ENCODE results near the gene KL.

KL gene

DNA sequence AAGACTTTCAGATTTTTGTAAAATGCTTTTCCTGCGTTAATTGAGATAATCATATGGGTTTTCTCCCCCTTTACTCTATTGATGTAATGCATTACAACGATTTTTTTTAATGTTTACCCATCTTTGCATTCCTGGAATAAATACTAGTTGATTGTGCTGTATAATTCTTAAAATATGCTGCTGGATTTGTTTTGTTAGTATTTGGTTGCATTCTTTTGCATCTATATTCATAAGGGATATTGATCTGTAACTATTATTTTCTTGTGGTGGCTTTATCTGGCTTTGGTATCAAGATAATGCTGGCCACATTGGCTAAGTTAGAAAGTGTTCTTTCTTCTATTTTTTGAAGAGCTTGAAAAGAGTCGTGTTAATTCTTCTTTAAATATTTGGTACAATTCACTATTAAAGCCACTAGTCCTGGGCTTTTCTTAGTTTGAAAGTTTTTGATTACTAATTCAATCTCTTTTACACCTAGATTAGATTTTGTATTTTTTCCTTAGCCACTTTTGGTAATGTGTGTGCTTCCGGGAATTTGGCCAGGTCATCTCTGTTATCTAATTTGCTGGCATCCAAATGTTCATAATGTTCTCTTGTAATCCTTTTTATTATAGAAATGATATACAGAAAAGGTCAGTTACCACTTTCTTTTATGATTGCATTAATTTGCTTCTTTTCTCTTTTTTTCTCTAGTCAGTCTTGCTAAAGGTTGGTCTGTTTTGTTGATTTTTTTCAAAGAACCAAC lies 29.8 kb downstream of the KL start:
- DNase-seq, result no peak

DNA sequence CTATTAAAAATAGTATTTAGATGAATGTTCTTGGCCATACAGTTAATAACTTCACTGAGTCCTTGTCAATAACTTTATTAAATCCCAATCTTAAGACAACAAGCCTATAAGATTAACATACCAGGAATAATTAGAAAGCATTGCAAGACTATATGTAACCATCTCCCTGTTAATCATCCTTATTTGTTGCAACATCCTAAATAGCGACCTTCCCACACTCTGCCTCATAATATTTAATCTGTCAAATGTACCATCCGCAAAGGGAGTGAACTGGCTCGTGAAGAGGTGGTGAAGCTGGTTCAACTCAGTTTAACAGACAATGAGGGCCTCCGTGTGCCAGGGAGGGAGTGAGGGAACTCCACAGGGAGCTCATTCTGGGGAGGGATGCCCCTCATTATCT lies 33.9 kb downstream of the KL start:
- no peak for DNase-seq

DNA sequence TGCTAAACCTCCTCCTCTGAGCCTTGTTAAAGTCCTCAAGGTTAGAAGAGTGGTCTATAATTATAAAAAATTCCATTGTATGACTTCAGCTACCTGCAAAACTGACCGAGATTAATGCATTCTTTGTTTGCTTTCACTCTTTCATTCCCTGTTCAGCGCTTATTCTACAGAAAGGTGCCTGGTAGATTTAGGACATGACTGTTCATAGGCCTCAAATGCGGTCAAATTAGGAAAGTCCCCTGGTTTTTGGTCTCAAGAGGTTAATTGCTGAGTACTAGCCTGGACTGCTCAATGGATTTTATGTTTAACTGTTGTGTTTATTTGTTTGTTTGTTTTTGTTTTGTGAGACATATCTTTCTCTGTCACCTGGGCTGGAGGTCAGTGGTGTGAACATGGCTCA lies 35.4 kb downstream of the KL start:
- DNase-seq, result no peak

DNA sequence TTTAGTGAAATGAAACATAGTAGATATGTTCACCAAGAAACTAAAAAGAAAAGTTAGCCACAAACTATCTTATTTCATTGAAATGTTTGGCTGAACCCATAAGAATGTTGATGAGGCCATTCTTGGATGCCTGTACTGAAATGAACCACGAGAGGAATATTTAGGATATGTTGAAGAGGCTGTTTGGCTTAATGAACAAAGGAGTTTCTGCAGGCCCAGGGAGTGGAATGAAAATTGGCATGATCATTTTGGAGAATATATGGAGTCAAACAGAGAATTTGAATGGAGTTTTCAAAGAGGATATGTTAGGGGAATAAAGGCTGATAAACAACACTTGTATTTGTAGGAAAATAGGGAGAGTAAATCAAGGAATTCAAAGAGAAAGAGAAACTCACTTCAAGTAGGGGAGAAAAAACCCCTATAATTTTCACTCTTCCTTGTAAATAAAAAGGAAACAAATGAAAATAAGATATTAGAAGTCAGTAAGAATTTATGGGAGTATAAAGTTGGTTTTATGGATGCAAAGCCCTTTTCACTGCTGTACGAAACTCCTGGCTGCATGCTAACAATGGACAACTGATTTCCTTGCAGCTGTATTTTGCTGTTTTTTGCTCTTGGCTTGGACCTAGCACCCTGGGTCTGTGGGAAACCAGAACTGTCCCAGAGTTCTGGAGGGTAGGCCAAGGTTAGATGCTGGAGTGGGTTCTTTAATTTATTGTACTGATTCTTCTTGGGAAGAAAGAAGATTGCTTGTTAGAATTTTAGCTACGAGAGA lies 36.5 kb downstream of the KL start:
- no peak for DNase-seq

DNA sequence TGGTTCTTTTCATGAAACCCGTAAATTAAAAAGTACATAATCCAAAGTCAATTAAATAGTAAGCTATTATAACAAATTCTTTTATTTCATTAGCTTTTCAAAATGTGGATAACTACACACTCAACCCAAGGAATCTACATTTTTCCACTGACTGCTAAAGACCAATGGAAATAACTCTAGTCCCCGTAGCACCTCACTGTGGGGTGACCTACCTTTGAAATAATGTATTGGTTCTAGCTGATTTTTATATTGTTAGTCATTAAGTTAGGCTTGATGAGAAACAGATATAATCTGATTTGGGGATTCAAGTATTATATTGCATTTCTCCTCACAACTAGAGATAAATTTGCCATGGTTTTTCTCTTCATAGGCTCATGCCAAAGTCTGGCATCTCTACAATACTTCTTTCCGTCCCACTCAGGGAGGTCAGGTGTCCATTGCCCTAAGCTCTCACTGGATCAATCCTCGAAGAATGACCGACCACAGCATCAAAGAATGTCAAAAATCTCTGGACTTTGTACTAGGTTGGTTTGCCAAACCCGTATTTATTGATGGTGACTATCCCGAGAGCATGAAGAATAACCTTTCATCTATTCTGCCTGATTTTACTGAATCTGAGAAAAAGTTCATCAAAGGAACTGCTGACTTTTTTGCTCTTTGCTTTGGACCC lies 37.3 kb downstream of the KL start:
- no peak for DNase-seq

DNA sequence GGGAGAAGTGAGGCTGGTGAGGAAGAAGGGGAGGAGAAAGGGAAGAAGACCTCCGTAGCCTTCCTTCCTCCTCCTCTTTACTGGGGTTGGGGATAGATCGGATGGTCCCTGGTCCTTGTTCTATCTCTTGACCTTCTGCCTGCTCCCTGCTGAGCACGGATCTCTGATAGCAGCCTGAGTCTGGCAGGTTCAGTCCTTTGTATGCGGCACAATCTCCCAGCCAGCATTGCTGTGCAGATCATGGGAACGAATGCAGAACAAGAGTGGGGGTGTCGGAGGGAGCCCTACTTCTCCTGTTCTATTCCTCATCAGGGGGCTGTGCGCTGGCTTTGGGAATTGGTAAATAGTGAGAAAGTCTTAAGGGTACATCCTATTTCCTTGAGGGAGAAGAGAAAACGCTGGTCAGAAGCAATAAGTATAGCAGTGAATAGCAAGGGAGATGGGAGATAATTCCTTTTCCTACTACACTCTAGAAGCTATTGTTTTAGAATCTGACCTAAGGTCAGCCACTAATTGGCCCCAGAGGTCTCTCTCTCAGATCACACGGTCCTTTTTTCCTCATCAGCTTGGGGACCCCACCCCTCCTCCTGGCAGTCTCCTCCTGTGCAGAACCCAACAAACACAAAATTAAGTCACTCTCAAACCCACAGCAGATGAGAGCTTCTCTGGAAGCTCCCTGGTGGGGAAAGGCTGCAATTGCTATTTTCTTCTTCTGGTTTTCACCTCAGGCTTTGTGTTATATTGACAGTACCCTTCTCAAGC lies 41.0 kb downstream of the KL start:
- DNase-seq, result no peak

DNA sequence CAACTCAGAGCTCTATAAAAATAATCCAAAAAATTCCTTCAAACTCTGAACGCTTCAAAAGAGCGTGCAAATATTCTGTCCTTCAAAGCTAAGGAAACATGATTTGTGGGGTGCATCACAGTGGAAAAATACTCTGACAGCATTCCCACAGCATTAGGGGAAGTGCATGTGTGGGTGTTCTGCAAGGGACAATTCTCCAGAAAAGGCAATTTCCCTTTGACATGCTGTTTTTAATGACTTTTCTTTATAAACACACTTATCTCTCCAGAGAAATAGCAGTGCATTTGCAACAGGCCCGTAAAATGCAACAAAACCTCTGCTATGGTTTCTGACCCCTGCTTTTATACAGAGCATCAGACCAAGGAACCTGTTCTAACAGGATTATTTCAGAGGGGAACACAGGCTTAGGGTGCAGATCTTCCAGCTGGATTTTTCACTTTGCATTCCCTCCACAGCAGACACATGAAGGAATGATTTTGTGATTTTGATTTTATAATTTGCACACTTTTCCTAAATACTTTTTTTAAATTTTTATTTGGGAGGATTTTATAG lies 42.6 kb downstream of the KL start:
- DNase-seq, result no peak

DNA sequence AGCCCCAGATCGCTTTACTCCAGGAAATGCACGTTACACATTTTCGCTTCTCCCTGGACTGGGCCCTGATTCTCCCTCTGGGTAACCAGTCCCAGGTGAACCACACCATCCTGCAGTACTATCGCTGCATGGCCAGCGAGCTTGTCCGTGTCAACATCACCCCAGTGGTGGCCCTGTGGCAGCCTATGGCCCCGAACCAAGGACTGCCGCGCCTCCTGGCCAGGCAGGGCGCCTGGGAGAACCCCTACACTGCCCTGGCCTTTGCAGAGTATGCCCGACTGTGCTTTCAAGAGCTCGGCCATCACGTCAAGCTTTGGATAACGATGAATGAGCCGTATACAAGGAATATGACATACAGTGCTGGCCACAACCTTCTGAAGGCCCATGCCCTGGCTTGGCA lies 44.6 kb downstream of the KL start:
- DNase-seq, result no peak

DNA sequence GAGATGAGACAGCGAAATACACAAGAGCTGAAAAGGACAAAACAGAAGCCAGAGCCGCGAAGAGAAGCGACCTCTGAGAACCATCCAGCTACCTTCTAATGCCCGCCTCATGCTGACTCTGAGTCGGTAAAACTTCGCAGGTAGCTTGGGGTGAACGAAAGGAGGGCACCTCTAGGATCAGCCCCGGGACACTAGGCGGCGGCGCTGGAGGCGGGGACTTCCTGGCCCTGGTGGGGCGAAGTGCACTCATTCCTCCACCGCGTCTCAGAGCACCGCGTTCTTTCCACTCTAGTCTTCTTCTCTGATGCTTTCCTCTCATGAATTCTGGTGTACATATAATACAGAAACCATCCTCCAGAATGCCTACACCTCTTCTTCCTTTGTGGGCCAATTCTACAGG lies 50.1 kb downstream of the KL start:
- DNase-seq, result no peak

DNA sequence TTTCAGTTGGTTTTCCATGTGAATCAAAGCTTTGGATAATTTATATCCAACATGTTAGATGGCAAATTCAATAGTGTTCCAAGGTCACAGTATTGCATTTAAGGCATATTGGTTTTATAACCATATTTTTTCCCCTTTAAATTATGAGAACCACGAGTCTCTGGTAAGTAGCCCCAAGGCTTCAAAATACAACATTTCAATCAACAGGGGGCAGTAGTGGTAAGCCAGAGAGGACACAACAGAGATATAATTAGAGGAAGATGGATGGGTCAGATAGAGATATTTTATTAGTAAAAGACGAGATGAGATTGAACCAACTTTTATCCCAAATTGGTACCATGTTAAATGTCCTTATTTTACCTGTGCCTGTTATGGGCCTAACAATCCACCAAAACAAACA lies 53.1 kb downstream of the KL start:
- no peak for DNase-seq

DNA sequence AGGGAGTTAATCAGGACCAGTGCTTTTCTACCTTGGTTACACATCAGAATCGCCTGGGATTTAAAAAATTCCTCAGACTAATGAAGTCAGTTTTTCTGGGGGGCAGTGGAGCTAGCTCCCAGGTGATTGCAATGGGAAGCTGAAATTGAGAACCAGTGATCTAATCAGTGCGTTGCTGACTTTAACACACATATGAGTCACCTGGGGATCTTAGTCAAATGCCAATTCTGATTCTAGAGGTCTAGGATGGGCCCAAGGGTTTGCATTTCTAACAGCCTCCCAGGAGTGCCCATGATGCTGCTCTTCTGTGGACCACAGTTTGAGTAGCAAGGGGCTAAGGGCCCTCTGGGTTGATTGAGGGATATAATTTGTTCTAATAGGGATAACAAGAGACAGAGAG lies 54.5 kb downstream of the KL start:
- no peak for DNase-seq

DNA sequence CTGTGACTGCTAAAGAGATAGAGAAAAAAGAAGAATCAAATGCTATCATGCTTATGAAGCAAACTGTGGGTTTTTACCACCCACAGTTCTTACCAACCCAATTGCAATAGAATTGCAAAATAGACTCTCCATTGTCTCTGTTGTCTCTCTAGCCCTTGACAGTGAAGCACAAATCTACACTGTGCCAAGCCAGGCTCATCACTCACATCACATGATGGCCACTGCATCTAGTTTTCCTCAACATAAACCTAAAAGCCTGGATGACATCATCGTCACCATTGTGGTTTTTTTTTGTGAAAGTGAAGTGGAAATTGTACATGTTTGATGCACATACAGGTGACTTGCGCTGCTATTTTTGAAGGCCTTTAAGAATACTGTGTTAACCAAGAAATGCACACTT lies 56.1 kb downstream of the KL start:
- no peak for DNase-seq

DNA sequence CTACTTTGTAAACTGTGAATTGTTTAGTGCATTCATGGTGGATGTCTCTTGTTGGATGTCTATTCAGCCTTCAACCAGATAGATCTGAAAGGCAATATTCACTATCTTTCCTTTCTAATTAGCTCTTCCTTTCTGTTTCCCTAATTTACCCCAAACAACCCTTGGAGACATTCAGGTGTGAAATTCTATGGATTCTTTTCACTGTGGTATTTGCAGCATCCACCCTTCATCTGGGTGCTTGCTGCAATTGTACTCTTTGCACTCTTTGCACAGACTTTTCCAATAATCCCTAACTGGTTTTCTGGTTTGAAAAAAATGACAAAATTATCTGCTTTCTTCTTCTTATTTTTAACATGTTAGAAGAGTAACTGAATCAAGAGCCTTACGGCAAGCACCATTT lies 56.5 kb downstream of the KL start:
- DNase-seq, result no peak

DNA sequence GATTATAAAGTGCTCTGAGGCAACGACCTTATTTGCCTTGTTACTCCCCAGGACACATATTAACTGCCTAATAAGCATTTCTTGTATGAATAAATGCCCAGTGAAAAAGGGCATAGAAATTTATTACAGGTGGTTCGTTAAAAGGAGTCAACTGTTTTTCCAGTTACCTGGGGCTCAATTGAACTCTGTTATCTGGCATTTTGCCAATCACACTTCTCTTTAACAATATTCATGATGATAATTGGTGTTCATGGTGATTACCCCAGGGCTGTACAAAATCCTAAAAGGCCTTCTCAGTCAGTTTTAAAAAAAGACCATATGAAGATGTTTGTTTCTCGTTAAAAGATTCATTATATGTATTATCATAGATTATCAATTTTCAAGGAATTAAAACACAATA lies 57.1 kb downstream of the KL start:
- DNase-seq, result no peak

DNA sequence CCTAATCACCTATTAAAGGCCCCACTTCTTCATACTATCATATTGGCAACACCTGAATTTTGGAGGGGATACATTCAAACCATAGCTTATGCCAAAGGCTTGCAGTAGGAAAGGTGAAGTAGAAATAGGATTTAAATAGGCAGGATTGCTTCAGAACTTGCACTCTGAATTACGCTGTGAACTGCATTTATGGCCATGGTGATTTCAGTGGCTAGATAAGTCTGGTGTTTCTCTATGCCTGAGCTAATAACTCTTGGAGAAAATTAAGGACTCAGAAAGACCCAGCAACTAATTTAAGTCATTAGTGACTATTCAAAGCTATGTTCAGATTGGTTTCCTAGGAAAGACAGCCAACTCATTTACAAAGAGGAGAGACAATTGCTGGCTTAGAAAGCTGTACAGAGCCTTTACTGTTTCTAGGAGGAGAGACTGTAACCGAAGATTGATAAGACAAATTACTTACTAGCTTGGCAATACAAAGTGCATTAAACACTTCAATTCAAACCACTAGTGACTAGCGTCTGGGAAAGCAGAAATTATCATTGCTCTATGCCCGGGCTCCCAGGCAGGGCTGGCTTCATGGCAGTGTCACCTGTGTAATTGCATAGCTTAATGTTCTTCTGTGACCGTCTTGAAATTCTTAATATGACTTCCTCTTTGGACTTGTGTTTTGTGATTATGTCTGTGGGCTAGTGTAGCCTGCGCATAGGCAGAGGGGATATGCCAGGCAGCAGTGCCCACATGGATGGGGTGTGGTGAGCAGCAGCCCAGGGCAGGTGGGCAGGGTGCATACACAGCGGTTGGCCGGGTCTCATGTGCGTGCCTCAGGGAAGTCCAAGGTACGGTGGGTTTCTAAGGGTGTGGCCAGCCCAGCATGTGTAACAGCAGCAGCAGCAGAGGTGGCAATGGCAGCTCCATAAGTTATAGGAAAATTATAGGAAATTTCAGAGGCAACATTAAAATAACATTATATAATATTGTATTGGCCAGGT lies 60.1 kb downstream of the KL start:
- no peak for DNase-seq

DNA sequence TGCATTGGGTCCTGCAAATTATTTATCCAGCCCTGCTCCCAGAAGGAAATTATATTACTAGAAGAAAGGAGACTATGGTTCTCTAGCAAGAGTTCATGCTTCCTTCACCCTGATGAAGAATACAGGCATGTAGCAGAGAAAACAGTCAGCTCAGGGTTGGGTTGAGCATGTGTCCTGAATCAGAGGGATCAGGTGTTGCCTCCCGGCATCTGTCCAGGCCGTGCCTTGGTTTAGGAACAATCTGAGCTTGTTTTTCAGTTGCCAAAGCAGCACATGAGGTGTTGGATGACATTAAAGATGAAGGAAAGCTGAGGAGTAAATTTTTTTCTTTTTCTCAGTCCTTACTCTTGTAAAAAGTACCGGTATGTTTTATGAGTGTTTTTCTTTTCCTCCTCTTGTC lies 62.0 kb downstream of the KL start:
- no peak for DNase-seq

DNA sequence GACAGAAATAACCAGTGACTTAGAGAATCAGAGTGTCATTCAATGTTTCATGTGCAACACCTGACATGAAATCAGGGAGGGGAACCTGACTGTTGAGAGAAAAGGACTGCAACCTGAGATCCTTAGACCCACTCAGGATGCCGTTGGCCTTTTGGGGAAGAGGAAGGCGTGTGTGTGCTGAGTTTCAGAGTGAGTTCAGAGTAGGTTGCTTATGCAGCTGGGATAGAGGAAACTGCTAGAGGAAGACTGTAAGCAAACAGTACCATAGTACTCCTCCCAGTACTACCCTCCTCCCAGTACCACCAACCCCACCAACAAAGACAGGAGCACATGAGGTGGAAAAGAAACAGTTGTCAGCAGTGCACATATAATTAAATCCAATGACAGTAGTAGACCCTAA lies 63.7 kb downstream of the KL start:
- DNase-seq, result no peak

DNA sequence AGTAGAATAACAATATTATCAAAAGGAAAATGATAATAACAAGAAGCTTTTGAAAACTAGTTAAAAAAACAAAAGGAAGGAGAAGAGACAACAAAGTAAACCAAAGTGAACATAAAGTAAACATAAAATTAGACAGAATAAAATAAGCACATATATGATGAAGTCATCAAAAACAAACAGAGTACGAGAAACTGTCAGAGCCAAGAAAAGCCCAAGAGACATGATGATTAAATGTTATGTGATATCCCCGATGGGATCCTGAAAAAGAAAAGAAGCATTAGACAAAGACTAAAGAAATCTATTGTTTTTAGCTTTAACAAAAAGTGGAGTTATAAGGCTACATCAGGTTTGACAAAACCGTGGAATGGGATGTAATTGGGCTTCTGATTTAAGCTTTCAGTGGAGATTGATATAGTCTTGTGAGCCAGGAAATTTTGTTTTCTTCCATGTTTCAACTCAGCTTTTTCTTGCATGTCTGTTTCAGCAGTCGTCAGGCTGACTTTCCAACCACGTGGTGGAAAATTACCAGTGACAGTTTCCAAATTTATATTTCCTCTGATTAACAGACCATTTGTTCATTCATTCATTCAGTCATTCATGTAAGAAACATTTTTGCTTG lies 64.9 kb downstream of the KL start:
- DNase-seq, result no peak

DNA sequence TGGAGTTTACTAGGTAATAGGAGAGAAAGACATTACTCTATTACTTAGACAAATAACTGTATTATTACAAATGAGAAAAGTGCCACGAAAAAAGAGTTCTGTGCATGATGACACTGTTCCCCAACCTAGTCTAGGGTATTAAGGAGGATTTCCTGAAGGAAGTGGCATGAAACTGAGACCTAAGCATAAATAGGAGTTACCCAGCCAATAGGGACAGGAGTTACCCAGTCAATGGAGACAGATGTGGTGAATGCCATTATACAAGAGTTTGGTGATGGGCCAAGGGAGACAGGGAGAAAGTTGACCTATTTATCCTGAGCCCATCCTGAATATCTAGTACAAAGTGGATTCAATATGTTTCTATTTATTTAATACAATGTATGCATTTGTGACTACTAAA lies 65.4 kb downstream of the KL start:
- no peak for DNase-seq

DNA sequence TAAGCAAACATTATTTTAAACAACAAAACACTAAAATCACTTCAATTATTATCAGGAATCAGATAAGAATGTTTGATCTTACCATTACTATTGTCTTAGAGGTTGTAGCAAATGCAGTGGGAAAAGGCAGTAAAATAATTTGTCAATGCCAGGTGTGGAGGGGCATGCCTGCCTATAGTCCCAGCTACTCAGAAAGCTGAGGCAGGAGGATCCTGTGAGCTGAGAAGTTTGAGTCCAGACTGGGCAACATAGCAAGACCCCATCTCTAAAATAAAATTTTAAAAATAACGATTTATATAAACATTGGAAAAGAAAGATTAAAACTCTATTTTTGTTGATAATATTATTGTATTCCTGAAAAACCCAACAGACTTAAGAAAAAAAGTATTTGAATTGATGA lies 66.8 kb downstream of the KL start:
- no peak for DNase-seq

DNA sequence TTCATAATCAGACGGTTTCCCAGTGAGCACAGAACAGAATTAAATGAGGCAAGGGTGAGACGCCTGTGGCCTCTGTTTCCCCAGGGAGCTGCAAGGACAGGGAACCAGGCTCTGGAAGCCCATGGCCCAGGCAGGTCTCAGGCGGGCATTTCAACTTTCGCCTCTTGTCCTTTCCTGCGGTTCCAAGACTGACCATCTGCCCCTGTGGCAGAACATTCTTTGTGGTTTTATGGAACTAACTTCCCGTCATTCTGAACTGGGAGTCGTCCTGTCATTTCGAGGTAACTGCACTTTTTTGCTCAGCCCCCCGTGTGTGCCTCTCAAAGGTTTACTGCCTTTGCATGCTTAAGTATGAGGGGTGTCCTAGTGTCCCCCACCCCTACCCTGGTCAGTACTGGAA lies 70.9 kb downstream of the KL start:
- no peak for DNase-seq
